ENCODE results near the gene TGM2. TPM values are rescaled to one million over a fixed set of nuclear protein-coding genes. Genes with fewer than 3 reads are reported as not detected.

Gene TGM2
- total RNA-seq, 4 donors from 2014 or later = 72.0 to 200 (median 73.4) TPM

GRCh38 chr20:38139156-38139912 lies 25.7 kb downstream of the TGM2 start:
- no peak for TF ChIP-seq CTCF (IDR thresholded peaks at IDR 0.05)
- ATAC-seq (ENCODE audit: low FRiP score) (no peak), DNase-seq (ENCODE audit: low spot score) (no peak)

GRCh38 chr20:38138086-38138778 lies 26.8 kb downstream of the TGM2 start:
- no peak for DNase-seq (ENCODE audit: low spot score)

GRCh38 chr20:38137441-38138037 lies 27.5 kb downstream of the TGM2 start:
- TF ChIP-seq CTCF (IDR thresholded peaks at IDR 0.05) = no peak
- ATAC-seq (ENCODE audit: low FRiP score) (no peak), DNase-seq (ENCODE audit: low spot score) (no peak)

More at GRCh38 chr20:38138086-38138778, 26.8 kb downstream of the TGM2 start:
- no peak for ATAC-seq (ENCODE audit: low FRiP score)
- TF ChIP-seq CTCF (IDR thresholded peaks at IDR 0.05) = no peak

- TF ChIP-seq CTCF (IDR thresholded peaks at IDR 0.05) = no peak
- ATAC-seq (ENCODE audit: low FRiP score) = no peak
- DNase-seq (ENCODE audit: low spot score) = no peak
These were observed 28.4 kb downstream of the TGM2 start for GRCh38 chr20:38136421-38137245.

- DNase-seq (ENCODE audit: low spot score) = no peak
- ATAC-seq (ENCODE audit: low FRiP score) = no peak
- TF ChIP-seq CTCF (IDR thresholded peaks at IDR 0.05) = no peak
These were observed 29.2 kb downstream of the TGM2 start for GRCh38 chr20:38135651-38136420.

GRCh38 chr20:38135271-38135650 lies 29.8 kb downstream of the TGM2 start:
- TF ChIP-seq CTCF (IDR thresholded peaks at IDR 0.05) = no peak
- ATAC-seq (ENCODE audit: low FRiP score) (no peak), DNase-seq (ENCODE audit: low spot score) (no peak)
